MM.1S (cell line): Measurements from ENCODE around the gene PROC.

Source experiments
- DNase-seq: peaks from one replicate; pipeline ENCODE4 v3.0.0-alpha.2; 2015
- H2AFZ ChIP-seq: fragments of 300-600 bp; sonication (generic); 2 replicates; pipeline ENCODE4 v1.6.0; 2016; ENCODE audit warnings: antibody characterized with exemption, low read length
- H3F3A ChIP-seq: fragments of 300-600 bp; sonication (generic); 2 replicates; pipeline ENCODE4 v1.6.1; 2016; ENCODE audit warnings: mild to moderate bottlenecking, antibody characterized with exemption, low read length, moderate library complexity, mixed read lengths; ENCODE audit not compliant: insufficient read depth
- H3K27ac ChIP-seq: fragments of 300-600 bp; sonication (generic); 2 replicates; pipeline ENCODE4 v1.5.1; 2016; ENCODE audit warnings: mild to moderate bottlenecking, low read length
- H3K27me3 ChIP-seq: fragments of 300-600 bp; sonication (generic); replicated peaks from 2 replicates; pipeline ENCODE4 v1.6.0; 2016; ENCODE audit warnings: low read length; ENCODE audit not compliant: insufficient read depth
- H3K36me3 ChIP-seq: fragments of 300-600 bp; sonication (generic); replicated peaks from 2 replicates; pipeline ENCODE4 v1.6.1; 2016; ENCODE audit warnings: mild to moderate bottlenecking, low read length, mixed read lengths; ENCODE audit not compliant: insufficient read depth
- H3K4me1 ChIP-seq: fragments of 300-600 bp; sonication (generic); 2 replicates; pipeline ENCODE4 v1.6.1; 2016; ENCODE audit warnings: low read length, mixed read lengths
- H3K4me2 ChIP-seq: fragments of 300-600 bp; sonication (generic); 2 replicates; pipeline ENCODE4 v1.6.0; 2016; ENCODE audit warnings: low read depth, low read length
- H3K4me3 ChIP-seq: fragments of 300-600 bp; sonication (generic); 2 replicates; pipeline ENCODE4 v1.5.1; 2016; ENCODE audit warnings: low read length, mixed read lengths
- H3K79me2 ChIP-seq: fragments of 300-600 bp; sonication (generic); 2 replicates; pipeline ENCODE4 v1.6.1; 2016; ENCODE audit warnings: mixed run types, low read length, mixed read lengths
- H3K9ac ChIP-seq: fragments of 300-600 bp; sonication (generic); 2 replicates; pipeline ENCODE4 v1.6.1; 2016; ENCODE audit warnings: low read length, mixed read lengths
- H3K9me2 ChIP-seq: fragments of 300-600 bp; sonication (generic); replicated peaks from 2 replicates; pipeline ENCODE4 v1.6.1; 2016; ENCODE audit warnings: mild to moderate bottlenecking, low read length, mixed read lengths; ENCODE audit not compliant: insufficient read depth
- H3K9me3 ChIP-seq: fragments of 300-600 bp; sonication (generic); replicated peaks from 2 replicates; pipeline ENCODE4 v1.6.1; 2016; ENCODE audit warnings: mild to moderate bottlenecking, low read length, mixed read lengths; ENCODE audit not compliant: insufficient read depth
- H4K20me1 ChIP-seq: fragments of 300-600 bp; sonication (generic); 2 replicates; pipeline ENCODE4 v1.6.1; 2016; ENCODE audit warnings: mild to moderate bottlenecking, low read length, moderate library complexity, mixed read lengths; ENCODE audit not compliant: insufficient read depth
- CTCF ChIP-seq: fragments of 300-600 bp; sonication (generic); IDR thresholded peaks from 2 replicates; pipeline ENCODE4 v1.5.1; 2016; ENCODE audit warnings: antibody characterized with exemption, low read length, mixed read lengths
- EZH2 ChIP-seq: fragments of 300-600 bp; sonication (generic); optimal IDR thresholded peaks from 2 replicates; pipeline ENCODE3; 2017; ENCODE audit warnings: low read depth, mild to moderate bottlenecking, antibody characterized with exemption, low read length, mixed read lengths
- EZH2phosphoT487 ChIP-seq: fragments of 300-600 bp; sonication (generic); IDR thresholded peaks from 2 replicates; pipeline ENCODE4 v1.6.1; 2018; ENCODE audit warnings: antibody characterized with exemption, low read length

The PROC gene

GRCh38 chr2:127415593-127416505, 2.4 kb upstream of the PROC start:
- H3K9me2 ChIP-seq = no peaks in the 10 kb centered on the region
- peaks cover 5% of the 10 kb centered on the region; the same call in 1 of the 2 replicates for H3F3A ChIP-seq
- no peak overlapping the region for H3K9ac ChIP-seq
- H3K36me3 ChIP-seq = no peaks in the 10 kb centered on the region
- H3K4me1 ChIP-seq = peaks cover 8% of the 10 kb centered on the region
- peak overlapping the region; percentile 77 for H2AFZ ChIP-seq
- no peaks in the 10 kb centered on the region for H3K79me2 ChIP-seq
- H3K9me3 ChIP-seq = no peaks in the 10 kb centered on the region
- H3K4me2 ChIP-seq = peak overlapping the region; percentile 82
- H3K27ac ChIP-seq = no peak overlapping the region
- TF ChIP-seq EZH2 (no peak), CTCF (peak; percentile 59)
- no peaks in the 10 kb centered on the region for H3K27me3 ChIP-seq
- no peaks in the 10 kb centered on the region for H4K20me1 ChIP-seq
- peak overlapping the region; percentile 54 for H3K4me3 ChIP-seq
- peak; percentile 38 for DNase-seq

DNA sequence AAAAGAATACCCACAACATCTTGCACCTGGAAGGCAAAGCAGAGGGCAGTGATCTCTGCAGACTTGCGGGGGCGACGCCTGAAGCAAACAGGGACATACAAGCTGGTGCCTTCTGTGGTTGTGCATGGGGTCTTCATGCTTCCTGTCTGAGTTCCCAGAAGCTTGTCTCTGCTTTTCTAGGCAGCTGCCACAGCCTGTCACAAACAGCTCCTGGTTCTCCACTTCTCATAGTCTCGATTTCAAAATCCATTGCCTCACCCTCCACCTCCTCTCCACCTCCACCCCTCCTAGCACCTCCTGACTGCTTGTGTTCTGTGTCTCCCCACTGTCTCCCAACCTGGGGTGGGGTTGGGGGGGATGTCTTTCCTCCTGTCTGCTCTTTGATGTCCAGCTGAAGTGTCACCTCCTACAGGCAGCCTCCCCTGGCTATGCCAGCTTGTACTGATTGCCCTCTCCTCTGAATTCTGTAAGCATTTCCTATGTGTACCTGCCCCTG, 1.7 kb upstream of the PROC start:
- Histone ChIP-seq H3K9me2 (no peaks in the 10 kb centered on the region), H3K36me3 (no peaks in the 10 kb centered on the region), H2AFZ (peak overlapping the region; percentile 77; the same call in 1 of the 2 replicates), H3F3A (no peaks in the 10 kb centered on the region), H3K4me2 (peak overlapping the region; percentile 82), H3K27ac (no peak overlapping the region), H3K9me3 (no peaks in the 10 kb centered on the region), H4K20me1 (no peaks in the 10 kb centered on the region), H3K4me1 (peaks cover under 1% of the 10 kb centered on the region), H3K9ac (no peak overlapping the region), H3K4me3 (peak overlapping the region; percentile 54), H3K79me2 (no peaks in the 10 kb centered on the region), H3K27me3 (no peaks in the 10 kb centered on the region)
- DNase-seq = no peak
- no peak for TF ChIP-seq CTCF
- TF ChIP-seq EZH2 = no peak
- no peak for TF ChIP-seq EZH2phosphoT487

GRCh38 chr2:127417406-127417805, 821 bp upstream of the PROC start:
- Histone ChIP-seq H3K36me3 (no peaks in the 10 kb centered on the region), H3K4me3 (no peak overlapping the region), H3K9me3 (no peaks in the 10 kb centered on the region), H4K20me1 (no peaks in the 10 kb centered on the region), H3K9ac (no peak overlapping the region), H3K9me2 (no peaks in the 10 kb centered on the region), H3K27me3 (no peaks in the 10 kb centered on the region), H2AFZ (no peak overlapping the region), H3F3A (no peaks in the 10 kb centered on the region), H3K4me1 (no peaks in the 10 kb centered on the region), H3K79me2 (no peaks in the 10 kb centered on the region), H3K4me2 (no peak overlapping the region), H3K27ac (no peak overlapping the region)
- DNase-seq = no peak
- TF ChIP-seq EZH2 (no peak), EZH2phosphoT487 (no peak), CTCF (no peak)
